GM18526 (cell line): ENCODE data around the gene TNFRSF6B.

Experiments used
- POLR2A ChIP-seq: IDR thresholded peaks from 3 replicates; pipeline ENCODE4 v1.6.1; 2011; ENCODE audit not compliant: insufficient read length; ENCODE audit errors: extremely low read depth

The TNFRSF6B gene

GRCh38 chr20:63742381-63743024 is 46.1 kb downstream of the TNFRSF6B start:
- TF ChIP-seq POLR2A = no peak

GRCh38 chr20:63743210-63743970 is 46.9 kb downstream of the TNFRSF6B start:
- no peak for TF ChIP-seq POLR2A

GRCh38 chr20:63744158-63744557 is 47.7 kb downstream of the TNFRSF6B start:
- TF ChIP-seq POLR2A = no peak

GRCh38 chr20:63744574-63745423 is 48.3 kb downstream of the TNFRSF6B start:
- TF ChIP-seq POLR2A = no peak

GRCh38 chr20:63745424-63745805 is 49.0 kb downstream of the TNFRSF6B start:
- TF ChIP-seq POLR2A = no peak

GRCh38 chr20:63745961-63746731 is 49.7 kb downstream of the TNFRSF6B start:
- TF ChIP-seq POLR2A = no peak

GRCh38 chr20:63746751-63747315 is 50.4 kb downstream of the TNFRSF6B start:
- no peak for TF ChIP-seq POLR2A

- TF ChIP-seq POLR2A = no peak
Measured at GRCh38 chr20:63747622-63748069, 51.2 kb downstream of the TNFRSF6B start.
